NCI-H2029 treated with DMSO at 0.1 percent for 48 hours (cell line): ENCODE measurements around the gene LRRC7.
"Not testable (repeated sequence)": the region's sequence is repeated elsewhere in the genome, so short reads cannot be mapped to it uniquely, and the experiment has no call there.

Experiments used
- DNase-seq: peaks from one replicate; lab custom pipeline; 2025; lab: John Stamatoyannopoulos, UW

LRRC7 gene

DNA sequence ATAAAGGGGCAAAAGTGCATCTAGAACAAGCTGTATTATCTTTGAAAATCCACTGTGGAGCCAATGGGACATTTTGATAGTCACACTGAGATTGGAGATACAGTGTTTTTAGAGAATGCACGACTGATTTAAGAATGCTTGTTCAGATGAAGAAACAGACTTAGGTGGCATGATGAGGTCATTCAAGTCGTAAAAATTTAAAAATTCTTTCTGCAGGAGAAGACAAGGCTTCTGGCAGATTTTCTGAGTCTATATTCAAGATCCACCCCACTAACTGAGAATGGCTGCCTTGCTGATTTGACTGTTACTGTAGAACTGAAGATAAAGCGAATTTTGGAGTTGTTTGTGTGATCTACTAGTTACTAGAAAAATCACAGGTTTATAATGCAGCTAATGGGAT, 310.6 kb downstream of the LRRC7 start:
- DNase-seq = no peak

DNA sequence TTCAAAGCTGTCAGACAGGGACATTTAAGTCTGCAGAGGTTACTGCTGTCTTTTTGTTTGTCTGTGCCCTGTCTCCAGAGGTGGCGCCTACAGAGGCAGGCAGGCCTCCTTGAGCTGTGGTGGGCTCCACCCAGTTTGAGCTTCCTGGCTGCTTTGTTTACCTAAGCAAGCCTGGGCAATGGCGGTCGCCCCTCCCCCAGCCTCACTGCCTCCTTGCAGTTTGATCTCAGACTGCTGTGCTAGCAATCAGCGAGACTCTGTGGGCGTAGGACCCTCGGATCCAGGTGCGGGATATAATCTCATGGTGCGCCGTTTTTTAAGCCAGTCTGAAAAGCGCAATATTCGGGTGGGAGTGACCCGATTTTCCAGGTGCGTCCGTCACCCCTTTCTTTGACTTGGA, 320.3 kb downstream of the LRRC7 start:
- not testable (repeated sequence) for DNase-seq

DNA sequence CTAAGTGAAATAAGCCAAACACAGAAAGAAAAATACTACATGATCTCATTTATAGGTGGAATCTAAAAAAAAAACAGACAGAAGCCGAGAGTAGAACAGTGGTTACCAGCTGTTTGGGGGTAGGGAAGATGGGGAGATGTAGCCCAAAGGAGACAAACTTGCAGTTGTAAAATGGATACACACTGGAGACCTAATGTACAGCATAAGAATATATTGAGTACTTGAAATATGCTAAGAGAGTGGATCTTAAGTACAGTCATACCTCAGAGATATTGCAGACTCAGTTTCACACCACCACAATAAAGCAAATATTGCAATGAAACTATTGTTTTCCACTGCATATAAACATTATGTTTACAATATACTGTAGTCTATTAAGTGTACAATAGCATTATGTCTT, 320.9 kb downstream of the LRRC7 start:
- no peak for DNase-seq

DNA sequence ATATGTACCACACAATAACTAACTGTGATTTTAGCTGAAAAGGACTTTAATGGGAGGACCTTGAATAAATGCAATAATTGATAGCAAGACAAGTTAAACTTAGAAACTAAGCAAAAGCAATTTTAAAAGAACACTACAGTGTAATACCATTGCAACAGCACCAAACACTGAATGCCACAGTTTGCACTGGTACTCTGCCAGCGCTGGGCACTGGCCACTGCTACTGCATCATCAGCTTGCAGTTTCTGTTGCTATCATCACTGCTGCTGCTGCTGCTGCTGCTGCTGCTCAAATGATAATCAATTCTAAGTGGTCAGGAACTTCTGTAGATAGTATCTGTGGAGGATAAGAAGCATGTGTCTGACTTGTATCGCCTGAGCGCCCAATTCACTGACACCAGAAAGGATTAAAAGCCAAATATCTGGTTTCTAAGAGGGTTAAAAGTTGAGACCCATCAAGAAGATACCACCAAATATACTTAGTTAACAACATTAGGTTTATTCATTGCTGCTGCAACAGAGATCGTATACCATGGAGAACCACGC, 330.8 kb downstream of the LRRC7 start:
- DNase-seq = no peak

DNA sequence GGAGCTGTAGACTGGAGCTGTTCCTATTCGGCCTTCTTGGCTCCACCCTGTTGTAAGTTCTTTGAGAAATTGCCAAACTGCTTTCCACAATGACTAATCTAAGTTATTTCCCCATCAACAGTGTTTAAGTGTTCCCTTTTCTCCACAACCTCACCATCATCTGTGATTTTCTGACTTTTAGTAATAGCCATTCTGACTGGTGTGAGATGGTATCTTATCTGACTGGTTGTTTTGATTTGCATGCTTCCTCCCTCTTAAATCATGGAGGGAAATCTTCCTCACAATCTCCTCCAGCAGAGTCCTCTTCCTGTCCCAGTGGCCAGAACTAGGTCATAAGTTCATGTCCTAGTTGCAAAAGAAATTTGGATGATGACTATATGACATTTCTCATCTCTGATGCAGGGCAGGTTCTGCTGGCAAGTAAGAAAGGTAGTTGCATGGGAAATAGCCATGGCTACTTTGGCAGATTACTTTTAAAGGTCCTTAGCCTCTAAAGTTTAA, 343.6 kb downstream of the LRRC7 start:
- DNase-seq = no peak

DNA sequence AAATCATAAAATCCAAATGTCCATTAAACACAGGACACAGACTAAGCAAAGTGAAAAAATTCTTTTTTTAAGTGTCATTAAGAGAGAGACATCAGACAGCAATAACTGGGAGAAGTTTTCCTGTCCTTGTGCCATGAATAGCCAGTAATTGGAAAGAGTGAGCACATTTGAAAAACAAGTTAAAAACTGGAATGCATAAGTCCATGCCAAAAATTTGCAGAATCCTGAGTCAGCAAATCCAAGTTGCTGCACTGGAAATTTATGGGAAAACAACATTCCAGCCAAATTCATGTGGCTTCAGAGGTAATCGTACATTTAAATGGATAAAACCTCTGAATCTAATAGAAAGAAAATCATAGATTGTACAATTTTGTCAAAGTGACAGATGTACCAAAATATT, 346.3 kb downstream of the LRRC7 start:
- DNase-seq = no peak

DNA sequence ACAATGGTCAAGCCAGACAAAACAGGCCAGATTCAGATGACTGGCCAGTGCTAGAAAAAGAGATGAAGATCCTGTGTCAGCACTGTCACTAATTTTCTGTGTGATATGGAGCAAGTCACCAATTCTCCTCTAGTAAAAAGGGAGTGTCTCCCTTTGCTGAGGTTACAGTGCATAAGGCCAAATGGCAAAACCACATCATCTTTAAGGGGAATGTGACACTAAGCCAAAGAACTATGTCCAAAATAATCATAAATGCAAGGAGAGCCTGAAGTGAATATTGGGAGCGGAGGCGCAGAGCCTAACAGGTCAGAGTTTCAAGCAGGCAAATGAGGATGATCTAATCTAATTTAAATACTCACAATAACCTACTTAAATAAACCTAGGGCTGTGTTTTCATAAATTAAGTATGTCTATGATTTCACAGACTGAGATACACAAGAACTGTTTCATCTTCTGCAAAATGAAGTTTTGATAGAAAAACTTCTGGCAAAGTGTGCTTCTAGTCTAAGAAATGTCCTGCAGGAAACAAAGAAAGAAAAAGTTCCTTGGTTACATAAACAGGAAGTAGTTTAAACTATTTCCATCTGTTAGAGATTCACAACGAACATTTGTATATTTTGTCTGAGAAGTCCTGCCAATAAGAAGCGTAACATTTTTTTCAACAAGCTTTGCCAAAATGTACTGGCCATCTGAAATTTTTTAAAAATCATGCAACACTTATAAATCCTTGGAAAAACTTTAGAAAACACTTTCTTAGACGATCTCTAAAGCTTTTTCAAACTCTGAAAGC, 347.4 kb downstream of the LRRC7 start:
- no peak for DNase-seq

DNA sequence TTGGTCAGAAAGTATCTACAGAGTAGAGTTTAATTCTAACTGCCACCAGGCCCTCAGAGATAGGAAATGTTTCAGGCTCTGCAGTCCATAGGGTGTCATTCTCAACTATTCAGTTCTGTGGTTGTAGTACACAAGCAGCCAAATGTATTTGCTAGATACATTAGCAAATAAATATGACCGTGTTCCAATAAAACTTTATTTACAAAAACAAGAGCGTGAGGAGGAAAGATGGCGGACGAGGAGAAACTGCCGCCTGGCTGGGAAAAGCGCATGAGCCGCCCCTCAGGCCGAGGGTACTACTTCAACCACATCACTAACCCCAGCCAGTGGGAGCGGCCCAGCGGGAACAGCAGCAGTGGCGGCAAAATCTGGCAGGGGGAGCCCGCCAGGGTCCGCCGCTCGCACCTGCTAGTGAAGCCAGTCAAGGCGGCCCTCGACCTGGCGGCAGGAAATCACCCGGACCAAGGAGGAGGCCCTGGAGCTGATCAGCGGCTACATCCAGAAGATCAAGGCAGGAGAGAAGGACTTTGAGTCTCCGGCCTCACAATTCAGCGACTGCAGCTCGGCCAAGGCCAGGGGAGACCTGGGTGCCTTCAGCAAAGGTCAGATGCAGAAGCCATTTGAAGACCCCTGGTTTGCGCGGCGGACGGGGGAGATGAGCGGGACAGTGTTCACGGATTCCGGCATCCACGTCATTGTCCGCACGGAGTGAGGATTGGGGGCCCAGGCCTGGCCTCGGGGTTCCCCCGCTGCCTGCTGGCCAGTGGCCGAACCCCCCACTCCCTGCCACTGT, 351.6 kb downstream of the LRRC7 start:
- no peak for DNase-seq

DNA sequence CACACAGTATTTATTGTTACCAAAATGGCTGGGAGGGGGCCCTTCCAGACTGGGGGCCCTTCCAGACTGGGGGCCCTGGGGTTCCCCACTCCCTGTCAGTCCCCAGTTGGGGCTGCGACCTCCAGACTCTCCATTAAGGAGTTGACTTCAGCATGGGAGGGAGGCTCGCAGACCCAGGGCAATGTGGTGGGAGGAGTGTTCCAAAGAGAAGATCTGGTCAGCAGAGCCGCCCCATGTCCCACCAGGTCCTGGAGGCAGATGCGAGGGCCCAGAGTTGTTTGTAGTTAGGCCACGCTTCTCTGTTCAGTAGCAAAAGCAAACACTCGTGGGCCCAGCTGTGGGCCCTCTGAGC, 352.2 kb downstream of the LRRC7 start:
- no peak for DNase-seq

DNA sequence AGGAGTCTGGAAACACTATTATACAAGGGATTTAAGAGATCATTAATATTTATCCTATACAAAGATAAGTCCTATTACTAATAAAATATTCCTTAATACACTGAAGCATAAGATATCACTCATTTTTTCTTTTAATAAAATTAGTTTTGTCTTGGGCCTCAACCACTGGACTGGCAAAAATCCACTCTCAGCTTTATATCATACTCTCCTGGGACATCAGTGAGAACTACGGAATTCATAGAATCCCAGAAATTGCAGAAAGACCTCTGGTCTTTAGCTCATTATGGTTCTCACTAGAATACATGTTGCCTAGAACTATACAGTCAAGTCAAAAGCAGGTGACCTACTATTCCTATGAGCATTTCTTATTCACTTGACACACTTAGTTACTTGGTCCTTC, 352.7 kb downstream of the LRRC7 start:
- no peak for DNase-seq

DNA sequence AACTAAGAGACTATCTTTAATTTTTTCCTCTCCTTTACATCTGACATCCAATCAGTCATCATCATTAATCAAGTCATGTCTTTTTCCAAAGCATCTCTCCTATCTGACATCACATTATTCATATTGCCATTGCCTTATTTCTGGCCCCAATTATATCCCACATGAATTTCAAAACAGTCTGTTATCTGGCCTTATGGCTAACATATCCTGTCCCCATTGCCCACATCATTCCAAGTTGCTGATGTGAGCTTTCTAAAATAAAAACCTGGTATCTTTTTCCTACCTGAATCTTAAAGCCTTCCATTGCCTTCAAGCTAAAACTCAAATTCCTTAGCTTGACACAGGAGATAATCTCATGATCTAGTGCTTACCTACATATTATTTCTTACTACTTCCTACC, 353.8 kb downstream of the LRRC7 start:
- no peak for DNase-seq

DNA sequence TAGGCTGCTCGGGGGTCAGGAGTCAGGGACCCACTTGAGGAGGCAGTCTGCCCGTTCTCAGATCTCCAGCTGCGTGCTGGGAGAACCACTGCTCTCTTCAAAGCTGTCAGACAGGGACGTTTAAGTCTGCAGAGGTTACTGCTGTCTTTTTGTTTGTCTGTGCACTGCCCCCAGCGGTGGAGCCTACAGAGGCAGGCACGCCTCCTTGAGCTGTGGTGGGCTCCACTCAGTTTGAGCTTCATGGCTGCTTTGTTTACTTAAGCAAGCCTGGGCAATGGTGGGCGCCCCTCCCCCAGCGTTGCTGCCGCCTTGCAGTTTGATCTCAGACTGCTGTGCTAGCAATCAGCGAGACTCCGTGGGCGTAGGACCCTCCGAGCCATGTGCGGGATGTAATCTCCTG, 360.5 kb downstream of the LRRC7 start:
- DNase-seq = not testable (repeated sequence)

DNA sequence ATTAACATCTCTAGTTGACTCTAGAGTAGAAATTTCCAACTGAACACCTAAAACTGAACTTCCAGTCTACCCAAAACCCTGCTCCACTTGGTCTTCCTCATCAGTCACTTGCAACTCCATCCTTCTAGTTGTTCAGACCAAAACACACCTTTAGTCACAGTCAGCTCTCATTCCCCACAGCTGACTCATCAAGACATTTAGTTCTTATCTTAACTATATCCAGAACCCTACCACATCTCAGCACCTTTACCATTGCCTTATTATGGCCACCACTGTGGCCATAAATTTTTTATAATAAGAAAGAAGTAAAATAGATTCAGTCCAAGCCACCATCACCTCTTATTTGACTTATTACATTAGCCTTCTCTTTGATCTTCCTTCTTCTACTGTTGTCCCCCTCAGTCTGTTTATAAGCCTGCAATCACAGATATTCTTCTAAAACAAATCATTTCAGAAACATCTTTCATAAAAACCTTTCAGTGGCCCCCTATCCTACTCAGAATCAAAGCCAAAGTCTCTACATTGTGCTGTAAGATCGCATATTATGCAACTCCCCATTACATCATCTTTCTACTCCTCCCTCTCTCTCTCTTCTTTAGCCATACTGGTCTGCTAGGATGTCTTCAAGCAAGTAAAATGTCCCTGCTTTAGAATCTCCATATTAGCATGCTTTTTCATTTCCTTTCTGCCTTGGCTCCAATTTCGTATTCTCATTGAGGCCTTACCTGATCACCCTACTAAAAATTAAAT, 361.8 kb downstream of the LRRC7 start:
- DNase-seq = no peak

DNA sequence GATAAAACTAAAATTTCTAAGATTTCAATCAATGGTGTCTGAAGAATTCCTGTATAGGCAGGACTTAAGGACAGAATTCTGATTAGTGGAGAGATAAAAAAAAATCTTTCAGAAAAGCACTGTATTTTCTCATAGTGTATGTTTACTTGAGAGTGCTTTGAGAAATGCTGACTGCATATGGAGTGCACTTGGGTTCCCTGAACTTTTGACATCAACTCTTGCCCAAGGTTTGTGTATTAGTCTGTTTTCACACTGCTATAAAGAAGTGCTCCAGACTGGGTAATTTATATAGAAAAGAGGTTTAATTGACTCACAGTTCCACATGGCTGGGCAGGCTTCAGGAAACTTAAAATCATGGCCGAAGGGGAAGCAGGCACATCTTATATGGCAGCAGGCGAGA, 362.7 kb downstream of the LRRC7 start:
- no peak for DNase-seq

DNA sequence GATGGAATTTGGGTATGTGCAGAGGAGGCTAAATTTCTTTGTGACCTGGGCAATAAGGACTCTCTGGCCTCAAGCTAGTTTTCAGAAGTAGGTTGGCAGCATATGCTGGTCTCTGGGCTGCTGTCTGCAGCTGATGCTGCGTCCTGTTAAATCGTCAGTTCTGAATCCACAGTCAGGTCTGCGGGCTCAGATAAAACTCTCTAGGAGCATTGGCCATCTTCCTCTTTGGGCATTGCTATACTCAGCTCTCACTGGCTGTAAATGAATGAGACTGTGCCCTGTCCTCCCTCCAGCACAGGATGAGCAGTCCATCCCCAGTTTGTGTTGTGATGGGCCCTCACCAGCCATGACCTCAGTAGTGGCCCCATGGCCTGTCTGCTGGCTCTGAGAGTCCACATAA, 365.0 kb downstream of the LRRC7 start:
- DNase-seq = no peak

DNA sequence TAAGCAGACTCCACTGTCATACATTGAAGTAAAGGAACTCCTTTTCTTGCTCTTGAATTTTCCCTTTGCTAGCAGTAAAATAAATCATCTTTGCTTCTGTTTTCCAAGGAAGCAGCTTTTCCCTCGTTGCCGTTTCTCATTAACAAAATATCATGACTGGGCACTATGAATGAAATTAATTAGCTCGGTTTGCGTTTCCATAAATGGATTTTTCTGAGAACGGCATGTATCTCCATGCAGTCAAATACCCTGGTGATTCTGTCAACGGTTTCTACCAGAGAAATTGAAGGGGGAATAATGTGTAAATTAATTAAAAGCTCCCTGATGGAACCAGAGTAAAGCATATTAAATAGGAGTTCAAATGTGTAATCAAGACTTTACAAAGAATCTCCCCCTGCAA, 372.5 kb downstream of the LRRC7 start:
- no peak for DNase-seq

DNA sequence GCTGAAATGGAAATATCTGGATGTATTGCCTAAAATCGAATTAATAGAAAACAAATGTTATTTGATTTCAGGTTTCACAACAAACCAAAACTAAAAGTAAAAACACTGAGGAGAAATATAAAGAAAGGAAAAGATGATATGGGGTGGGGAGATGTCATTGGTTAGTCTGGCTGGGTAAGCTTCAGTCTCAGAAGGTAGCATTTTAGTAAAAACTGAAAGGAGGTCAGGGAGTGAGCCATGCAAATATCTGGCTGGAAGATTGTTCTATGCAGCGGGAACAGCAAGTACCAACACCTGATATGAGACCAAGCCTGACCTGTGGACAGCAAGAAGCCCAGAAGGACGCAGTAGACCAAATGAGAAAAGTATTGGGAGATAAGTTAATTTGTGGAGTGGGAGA, 373.1 kb downstream of the LRRC7 start:
- no peak for DNase-seq

DNA sequence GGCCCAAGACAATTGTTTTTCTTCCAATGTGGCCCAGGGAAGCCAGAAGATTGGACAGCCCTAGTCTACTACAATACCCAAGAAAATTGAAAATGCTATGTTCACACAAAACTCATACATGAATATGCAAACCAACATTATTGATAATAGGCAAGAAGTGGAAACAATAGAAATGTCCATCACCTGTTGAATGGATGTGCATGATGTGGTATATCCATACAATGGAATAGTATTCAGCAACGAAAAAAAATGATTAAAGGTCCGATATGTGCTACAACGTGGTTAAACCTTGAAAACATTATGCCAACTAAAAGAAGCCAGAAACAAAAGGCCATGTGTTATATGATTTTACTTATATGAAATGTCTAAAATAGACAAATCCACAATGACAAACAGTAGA, 375.3 kb downstream of the LRRC7 start:
- DNase-seq = no peak

DNA sequence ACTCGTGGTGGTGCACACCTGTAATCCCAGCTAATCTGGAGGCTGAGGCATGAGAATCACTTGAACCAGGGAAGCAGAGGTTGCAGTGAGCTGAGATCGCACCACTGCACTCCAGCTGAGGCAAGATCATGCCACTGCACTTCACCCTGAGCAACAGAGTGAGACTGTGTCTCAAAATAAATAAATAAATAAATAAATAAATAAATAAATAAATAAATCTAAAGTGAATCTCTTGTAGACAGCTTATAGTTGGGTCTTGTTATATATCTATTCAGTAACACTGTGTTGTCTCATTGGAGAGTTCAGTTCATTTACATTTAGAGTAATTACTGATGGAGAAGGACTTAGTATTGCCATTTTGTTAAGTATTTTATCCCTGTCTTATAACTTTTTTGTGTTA, 379.2 kb downstream of the LRRC7 start:
- DNase-seq = no peak

DNA sequence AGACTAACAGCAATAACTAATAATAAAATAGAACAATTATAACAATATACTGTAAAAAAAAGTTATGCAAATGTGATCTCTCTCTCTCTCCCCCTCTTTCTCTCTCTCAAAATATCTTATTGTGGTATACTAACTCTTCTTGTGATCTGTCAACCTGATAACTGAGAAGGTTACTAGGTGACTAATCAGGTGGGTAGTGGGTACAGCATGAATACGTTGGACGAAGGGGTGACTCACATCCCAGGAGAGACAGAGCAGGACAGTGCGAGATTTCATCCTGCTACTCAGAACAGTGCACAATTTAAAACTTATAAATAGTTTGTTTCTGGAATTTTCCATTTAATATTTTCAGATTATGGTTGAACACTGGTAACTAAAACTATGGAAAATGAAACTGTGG, 380.1 kb downstream of the LRRC7 start:
- no peak for DNase-seq

DNA sequence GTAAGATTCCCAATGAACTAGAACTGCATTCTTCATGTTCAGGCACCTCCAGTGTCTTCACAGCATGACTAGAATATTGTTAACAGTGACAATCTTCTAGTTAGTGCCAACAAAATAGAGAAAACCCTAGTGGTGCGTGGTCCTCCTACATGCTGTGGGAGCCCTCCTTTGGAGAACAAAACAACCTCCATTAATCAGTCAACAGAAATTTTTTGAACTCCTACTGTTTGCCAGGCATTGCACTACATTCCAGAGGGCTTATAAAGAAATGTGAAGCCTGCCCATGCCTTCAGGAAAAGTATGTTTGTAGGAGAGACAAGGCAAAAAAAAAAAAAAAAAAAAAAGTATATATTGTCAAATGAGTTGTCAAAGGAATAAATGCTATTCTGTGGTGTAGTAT, 385.0 kb downstream of the LRRC7 start:
- no peak for DNase-seq

DNA sequence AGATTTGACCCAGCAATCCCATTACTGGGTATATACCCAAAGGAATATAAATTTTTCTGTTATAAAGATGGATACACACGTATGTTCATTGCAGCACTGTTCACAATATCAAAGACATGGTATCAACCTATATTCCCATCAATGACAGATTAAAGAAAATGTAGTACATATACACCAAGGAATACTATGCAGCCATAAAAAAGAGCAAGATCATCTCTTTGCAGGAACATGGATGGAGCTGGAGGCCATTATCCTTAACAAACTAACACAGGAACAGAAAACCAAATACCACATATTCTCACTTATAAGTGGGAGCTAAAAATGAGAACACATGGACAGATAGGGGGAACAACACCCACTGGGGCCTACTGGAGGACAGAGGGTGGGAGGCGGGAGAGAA, 394.7 kb downstream of the LRRC7 start:
- DNase-seq = not testable (repeated sequence)
